HG03378 (cell line): Measurements from ENCODE around the gene ESYT2.
"Not testable (repeated sequence)": the region's sequence is repeated elsewhere in the genome, so short reads cannot be mapped to it uniquely, and the experiment has no call there.

Experiments used
- ATAC-seq: cut with Tn5 transposase; IDR thresholded peaks from one replicate; pipeline ENCODE4 v1.9.1; 2021; ENCODE audit warnings: mild to moderate bottlenecking, moderate library complexity; ENCODE audit not compliant: unreplicated experiment

The ESYT2 gene

DNA sequence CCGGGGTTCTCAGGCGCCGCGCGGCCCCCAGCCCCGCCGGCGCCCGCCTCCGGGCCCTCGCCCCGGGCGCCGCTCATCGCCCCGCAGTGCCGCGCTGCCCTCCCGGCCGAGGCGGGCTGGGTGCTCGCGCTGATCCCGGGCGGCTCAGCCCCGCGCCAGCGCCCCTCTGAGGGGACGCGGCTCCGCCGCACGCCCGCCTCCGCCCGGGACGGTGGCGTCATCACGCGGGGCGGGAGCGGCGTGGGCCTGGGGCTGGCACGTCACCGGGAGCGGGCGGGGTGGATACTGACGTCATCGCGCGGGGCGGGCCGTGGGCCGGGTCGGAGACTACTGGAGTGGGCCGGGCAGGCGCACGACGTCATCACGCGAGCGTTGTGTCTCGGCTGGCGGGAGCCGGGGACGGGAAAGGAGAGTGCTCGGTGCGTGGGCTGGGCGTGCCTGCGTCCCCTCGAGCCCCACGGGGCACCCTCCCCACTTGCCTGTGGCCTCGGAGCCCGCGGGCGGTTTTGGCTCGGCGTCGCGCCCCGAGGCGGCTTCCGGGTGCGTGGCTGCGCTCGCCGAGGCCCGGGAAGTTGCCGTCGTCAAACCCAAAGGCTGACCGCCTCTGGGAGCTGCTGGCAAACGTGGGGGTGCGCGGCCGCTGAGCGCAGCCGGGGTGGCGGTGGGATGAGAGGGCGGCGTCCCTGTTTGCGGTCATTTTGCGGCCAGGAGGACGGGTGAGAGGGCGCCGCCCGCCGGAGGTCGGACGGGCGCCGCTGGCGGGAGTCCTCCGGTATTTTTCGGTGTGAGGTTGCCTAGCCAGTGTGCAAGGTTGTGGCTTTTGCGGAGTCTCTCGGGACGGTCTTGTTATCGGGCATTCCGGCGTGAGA, at the start of gene ESYT2:
Gene ESYT2, minus strand, starts transcription at position 168 of the 869 bp plus-strand sequence. Its CDS starts 91 bp downstream, at position 77.
- ATAC-seq, result peak; percentile 88

DNA sequence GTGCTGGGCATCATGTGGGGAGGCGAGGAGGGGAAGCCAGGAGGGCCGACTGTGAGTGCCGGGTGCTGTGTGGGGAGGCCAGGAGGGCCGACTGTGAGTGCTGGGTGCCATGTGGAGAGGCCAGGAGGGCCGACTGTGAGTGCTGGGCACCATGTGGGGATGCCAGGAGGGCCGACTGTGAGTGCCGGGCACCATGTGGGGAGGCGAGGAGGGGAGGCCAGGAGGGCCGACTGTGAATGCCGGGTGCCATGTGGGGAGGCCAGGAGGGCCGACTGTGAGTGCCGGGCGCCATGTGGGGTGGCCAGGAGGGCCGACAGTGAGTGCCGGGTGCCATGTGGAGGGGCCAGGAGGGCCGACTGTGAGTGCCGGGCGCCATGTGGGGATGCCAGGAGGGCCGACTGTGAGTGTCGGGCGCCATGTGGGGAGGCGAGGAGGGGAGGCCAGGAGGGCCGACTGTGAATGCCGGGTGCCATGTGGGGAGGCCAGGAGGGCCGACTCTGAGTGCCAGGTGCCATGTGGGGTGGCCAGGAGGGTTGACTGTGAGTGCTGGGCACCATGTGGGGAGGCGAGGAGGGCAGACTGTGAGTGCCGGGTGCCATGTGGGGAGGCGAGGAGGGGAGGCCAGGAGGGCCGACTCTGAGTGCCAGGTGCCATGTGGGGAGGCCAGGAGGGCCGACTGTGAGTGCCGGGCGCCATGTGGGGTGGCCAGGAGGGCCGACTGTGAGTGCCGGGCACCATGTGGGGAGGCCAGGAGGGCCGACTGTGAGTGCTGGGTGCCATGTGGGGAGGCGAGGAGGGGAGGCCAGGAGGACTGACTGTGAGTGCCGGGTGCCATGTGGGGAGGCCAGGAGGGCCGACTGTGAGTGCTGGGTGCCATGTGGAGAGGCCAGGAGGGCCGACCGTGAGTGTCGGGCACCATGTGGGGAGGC, 49.1 kb upstream of the ESYT2 start:
- not testable (repeated sequence) for ATAC-seq

DNA sequence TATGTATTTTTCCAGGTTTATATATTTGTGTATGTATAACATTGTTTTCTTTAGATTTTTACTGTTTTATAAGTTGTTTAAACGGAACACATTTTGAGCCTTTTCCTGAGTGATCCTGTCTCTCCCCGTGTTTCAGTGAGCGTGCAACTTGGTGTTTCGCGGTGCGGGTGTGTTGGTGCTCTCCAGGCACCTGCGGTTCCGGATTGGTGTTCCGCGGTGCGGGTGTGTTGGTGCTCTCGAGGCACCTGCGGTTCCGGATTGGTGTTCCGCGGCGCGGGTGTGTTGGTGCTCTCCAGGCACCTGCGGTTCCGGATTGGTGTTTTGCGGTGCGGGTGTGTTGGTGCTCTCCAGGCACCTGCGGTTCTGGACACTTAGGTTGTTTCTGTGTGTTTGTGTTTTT, 47.7 kb upstream of the ESYT2 start:
- ATAC-seq, result no peak

- no peak for ATAC-seq
These were observed 40.6 kb upstream of the ESYT2 start for GRCh38 chr7:158869876-158870275.

GRCh38 chr7:158868764-158869410, 39.6 kb upstream of the ESYT2 start:
- no peak for ATAC-seq

DNA sequence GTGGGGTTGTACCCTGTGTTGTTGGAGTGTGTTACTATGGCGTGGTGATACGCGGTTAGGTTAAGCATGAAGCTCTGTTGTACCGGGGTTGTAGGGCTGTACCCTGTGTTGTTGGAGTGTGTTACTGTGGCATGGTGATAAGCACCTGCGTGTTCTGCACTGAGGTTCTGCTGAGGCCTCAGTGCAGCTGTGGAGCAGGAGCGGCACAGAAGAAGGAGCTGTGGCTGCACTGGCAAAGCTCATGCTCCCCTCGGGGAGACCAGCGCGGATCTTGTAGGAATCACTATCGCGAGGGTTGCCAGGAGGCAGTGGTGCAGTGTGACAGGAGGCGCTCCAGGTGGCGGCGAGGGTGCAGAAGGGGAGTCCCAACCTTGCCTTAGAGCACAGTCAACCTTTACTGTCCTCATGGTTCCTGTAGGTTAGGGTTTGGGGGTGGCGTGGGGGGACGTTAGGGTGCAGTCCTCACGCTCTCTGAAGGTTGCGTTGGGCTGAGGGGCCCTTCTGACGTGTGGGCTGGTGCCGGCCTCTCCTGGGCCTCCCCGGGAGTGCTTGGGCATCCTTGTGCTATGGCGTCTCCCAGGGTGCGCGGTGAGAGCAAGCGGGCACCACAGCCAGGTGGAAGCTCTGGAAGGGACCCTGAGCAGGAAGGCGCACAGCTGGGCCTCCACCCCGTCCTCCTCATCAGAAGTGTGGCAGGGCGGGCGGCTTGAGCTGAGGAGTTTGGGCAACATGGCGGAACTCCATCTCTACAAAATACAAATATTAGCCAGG, 38.1 kb upstream of the ESYT2 start:
- ATAC-seq, result no peak

DNA sequence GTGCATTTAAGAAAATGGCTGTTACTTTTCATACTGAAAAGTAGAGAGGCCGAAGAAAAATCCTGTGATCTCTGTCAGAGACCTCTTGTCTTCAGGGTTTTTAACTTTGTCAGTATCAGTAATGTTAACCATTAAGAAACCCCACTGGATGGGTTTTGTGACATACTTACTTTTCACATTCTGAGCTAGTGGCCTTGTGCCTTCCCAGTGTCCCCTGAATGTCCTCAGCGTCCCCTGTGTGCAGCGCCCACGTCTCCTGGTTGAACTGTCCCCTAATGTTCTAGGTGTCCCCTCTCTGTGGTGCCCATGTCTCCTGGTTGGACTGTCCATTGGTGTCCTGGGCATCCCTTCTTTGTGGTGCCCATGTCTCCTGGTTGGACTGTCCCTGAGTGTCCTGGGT, 36.7 kb upstream of the ESYT2 start:
- no peak for ATAC-seq

DNA sequence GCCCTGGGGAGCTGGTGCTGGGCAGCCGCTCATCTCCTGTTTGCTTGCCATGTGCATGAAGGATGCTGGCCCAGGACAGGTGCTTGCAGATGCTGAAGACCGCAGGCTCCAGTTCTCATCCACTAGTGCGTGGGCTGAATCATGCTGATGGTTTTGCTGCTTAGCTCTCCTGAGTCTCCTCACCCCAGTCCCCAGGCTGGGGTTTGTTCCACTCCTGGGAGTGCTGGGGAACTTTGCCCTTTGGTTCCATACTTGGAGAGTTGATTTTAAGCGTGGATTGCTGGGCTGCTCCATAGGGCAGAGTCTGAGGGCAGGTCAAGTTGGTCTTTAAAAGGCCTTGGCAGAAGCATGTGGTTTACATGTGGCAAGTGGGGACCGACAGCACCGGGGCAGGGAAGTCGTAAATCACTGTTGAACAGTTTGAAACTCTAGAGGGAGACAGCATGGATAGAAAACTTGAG, 36.2 kb upstream of the ESYT2 start:
- no peak for ATAC-seq

DNA sequence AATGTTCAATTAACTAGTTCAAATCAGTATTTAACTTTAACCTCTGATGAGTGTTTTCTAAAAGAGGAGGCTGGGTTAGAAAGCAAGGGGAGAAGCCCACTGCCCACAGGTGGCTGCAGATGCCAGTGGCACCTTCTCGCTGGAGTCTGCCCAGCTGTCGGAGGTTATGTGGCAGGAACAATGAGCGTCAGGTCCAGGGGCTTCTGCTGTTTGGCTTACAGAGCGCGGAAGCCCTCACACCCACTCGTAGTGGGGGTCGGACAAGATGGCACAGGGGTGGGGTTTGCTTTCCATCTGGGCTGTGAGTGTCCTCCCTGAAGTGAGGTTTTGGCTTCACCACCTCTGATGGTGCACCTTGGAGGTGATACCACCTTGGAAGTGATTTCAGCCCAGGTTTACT, 35.5 kb upstream of the ESYT2 start:
- ATAC-seq, result no peak

GRCh38 chr7:158864507-158864820, 35.2 kb upstream of the ESYT2 start:
- ATAC-seq, result no peak

DNA sequence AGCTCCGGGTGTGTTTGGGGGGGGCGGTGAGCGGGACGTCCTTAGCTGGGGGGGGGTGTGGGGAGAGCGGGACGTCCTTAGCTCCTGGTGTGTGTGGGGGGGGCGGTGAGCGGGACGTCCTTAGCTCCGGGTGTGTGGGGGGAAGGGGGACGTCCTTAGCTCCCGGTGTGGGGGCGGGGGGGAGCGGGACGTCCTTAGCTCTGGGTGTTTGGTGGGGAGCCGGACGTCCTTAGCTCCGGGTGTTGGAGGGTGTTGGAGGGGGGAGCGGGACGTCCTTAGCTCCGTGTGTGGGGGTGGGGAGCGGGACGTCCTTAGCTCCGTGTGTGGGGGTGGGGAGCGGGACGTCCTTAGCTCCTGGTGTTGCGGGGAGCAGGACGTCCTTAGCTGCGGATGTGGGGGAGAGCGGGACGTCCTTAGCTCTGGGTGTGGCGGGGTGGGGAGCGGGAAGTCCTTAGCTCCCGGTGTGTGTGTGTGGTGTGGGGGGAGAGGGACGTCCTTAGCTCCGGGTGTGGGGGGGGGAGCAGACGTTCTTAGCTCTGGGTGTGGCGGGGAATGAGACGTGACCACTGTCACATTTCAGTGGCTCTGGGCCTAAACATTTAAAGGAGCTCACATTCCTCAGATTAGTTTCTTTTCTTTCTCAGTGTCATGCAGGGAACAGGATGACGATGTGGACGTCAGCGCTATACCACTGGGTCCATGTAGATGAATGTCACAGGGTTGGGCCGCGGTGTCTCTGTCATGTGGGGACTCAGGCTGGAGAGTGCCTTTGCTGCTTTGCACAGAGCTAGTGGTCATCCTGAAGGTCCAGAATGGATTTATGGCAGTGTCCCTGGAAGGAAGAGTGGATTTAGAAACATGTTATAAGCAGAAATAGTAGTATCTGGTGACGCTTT, 34.5 kb upstream of the ESYT2 start:
- ATAC-seq, result peak; percentile 49

DNA sequence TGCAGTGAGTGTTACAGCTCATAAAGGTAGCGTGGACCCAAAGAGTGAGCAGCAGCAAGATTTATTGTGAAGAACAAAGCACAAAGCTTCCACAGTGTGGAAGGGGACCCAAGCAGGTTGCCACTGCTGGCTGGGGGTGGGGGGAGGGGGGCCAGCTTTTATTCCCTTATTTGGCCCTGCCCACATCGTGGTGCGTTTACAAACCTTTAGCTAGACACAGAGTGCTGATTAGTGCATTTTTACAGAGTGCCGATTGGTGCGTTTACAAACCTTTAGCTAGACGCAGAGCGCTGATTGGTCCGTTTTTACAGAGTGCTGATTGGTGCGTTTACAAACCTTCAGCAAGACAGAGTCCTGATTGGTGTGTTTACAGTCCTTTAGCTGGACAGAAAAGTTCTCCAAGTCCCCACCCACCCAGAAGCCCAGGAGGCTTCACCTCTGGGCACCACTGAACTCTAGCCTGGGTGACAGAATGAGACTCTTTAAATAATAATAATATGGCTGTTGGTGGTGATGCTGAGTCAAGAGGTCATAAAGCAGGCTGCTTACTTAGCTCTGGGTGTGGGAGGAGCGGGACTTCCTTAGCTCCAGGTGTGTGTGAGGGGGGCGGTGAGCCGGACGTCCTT, 33.8 kb upstream of the ESYT2 start:
- peak; percentile 57 for ATAC-seq

DNA sequence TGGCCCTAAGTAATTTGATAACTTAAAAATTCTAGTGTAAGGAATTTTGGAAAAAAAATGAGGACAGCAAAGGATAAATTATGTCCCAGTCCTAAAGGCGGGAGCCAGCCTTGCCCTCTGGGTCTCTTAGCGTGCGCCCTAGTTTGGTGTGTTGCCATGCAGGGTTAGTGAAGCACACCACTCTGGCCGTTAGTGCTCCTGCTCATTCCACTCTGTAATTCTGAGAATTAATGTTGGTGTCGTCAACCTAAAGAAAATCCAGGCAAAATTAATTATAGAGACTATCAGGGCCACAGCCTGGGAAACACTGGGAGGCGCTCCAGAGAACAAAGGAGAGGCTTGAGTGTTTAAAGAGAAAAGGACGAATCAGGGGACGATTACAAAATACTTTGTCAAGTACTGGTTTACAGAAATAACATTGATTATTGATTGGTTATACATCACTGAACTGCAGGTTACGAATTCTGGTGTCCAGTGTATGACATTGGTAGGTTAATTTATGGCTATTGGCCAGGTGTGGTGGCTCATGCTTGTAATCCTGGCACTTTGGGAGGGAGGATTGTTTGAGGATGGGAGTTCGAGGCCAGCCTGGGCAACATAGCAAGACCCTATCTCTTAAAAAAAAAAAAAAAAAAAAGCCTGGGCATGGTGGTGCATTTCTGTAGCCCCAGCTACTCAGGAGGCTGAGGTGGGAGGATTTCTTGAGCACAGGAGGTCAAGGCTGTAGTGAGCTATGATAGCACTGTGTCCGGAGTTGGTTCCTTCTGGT, 32.8 kb upstream of the ESYT2 start:
- ATAC-seq, result no peak

DNA sequence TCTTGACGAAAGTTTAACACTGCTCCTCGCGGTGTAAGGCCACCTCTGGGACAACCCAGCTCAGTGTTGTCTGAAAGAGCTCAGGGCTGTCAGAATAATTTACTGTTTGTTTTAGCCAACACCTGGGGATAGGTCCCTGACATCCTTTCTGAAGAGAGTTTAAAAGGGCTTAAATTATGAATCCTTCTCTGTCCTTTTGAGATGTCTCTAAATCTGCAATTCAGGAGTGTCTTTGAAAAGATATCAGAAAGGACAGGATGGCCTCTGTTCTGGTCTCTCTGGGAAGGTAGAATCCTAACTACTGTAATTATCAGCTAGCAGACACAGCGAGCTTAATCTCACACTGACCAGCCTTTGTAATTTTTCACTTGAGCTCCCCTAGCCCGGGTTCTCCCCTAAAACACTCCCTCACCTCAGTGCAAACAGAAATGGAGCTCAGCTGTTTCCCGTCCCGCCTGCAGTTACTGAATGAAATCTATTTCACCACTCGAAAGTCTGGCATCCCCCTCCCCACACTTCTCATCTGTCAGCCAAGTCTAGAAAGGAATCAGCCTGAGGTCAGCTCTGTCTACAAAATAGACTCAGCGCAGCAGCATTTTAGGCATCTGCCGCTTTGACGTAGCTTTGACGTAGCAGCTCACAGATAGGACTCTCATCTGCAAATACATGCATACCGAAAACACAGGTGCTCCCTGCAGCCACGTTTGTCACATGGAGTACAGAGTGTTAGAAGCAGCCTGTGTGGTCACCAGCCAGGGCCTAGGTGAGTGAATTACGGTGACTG, 31.9 kb upstream of the ESYT2 start:
- ATAC-seq, result no peak

DNA sequence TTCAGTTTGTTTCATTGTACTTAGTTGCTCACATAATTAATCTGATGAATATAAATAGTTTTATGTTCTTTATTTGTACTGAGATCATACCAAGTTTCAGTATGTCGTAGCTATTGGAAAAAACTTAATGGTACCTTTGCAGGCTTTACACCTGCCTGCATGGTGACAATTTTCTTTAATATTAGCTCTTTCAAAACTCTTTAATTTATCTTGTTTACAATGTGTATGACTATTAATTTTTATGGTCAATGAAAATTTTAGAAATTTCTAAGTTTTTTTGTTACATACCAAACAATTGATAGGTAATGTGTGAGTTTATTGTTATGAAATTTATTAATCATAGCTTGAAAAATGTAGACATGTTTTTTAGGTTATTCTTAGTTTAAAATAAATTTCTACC, 31.1 kb upstream of the ESYT2 start:
- no peak for ATAC-seq

DNA sequence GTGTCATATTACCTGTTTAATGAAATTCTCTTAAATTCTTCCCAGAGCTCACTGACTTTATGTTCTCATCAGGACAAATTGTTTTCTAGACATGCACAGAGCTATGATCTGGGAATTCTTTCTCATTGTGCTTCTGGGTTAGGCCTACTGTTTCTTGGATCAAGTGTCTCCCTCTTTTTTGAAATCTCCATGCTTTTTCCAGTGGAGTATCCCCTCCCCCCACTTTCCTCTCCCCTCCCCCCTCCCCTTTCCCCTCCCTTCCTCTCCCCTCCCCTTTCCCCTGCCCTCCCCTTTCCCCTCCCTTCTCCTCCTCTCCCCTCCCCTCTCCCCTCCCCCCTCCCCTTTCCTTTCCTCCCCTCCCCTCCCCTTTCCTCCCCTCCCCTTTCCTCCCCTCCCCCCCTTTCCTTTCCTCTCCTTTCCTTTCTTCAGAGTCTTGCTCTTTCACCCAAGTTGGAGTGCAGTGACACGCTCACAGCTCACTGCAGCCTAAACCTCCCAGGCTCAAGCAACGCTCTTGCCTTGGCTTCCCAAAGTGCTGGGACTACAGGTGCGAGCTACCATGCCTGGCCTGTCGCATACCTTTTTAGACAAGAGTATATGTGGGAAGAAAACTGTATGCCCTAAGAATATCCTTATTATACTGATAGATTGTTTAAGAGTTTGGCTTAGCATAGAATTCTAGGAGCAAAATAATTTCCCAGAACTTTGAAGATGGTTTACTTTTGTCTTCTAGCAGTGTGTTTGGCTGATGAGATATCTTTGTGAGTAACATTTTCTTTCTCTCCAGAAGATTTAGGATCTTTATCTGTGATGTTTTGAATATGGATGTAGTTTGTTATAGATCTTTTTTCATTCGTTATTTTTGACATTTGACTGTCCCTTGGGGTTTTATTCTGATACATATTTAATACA, 29.5 kb upstream of the ESYT2 start:
- ATAC-seq, result no peak
